Stimulated activated CD8-positive, alpha-beta memory T cell treated with anti-CD3 and anti-CD28 coated beads, Interleukin-2, amount 100 ng/mL, for 48 hours (primary cell): ENCODE results near the gene CLIC6.

Experiments used
- DNase-seq, 2 donors: peaks; one replicate each; pipeline ENCODE4 v3.0.0-alpha.2; 2020; ENCODE audit warnings: low read depth in 2 of 2

The CLIC6 gene

DNA sequence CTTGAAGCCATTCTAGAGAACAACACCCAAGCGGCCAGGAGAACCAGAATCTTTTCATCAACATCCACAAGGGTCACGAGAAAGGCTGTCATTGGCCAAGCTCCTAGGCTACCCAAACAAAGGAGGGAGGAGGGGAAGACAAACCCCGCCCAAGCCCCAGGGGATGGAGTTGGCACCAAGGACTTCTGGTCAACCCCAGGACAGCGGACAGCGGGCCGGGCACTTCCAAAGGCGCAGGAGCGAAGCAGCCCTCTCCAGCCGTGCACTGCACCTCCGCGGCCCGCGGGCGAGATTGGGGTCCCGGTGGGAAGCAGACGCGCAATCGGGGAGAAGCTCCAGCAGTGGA lies at the start of gene CLIC6:
TSS of gene CLIC6 (plus strand) at position 192 of the 346 bp plus-strand sequence. CDS start 395 bp downstream, outside the sequence.
- no peak for DNase-seq

DNA sequence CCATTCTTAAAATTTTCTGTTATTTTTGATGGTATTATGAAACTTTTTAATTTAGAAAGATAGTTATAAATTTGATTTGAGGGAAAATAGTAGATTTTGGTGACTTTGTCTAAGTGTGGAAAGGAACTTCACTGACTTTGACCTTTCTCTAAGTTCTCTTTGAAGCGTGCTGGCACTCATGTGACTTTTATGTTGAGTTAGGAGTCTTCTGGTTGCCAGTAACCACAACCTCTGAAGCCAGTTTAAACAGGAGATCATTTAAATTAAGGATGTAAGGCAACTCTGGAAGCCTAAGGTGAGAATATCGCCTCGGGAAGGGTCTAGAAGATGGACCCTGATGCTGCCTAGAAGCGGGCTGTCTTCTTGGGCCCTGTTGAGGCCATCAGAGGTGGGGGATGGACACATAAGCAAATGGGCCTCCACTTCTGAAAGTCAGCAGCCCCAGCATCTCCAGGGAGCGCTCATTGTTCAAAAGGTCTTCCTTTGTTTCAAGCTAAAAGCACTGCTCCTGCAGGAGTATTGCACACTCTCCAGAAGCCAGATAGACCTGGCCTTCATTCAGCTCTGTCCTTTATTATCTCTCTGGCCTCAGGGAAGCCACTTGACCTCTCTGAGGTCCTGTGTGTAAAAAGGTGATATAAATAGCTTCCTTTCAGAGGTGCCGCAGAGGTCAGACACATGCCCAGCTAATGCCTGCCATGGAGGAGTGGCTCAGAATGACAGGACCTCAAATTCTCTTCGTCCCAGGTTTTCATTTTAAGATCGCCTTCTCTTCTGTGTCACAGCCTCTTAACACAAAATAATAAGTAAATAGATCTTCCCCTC lies 48.7 kb upstream of the CLIC6 start:
- DNase-seq, result no peak

DNA sequence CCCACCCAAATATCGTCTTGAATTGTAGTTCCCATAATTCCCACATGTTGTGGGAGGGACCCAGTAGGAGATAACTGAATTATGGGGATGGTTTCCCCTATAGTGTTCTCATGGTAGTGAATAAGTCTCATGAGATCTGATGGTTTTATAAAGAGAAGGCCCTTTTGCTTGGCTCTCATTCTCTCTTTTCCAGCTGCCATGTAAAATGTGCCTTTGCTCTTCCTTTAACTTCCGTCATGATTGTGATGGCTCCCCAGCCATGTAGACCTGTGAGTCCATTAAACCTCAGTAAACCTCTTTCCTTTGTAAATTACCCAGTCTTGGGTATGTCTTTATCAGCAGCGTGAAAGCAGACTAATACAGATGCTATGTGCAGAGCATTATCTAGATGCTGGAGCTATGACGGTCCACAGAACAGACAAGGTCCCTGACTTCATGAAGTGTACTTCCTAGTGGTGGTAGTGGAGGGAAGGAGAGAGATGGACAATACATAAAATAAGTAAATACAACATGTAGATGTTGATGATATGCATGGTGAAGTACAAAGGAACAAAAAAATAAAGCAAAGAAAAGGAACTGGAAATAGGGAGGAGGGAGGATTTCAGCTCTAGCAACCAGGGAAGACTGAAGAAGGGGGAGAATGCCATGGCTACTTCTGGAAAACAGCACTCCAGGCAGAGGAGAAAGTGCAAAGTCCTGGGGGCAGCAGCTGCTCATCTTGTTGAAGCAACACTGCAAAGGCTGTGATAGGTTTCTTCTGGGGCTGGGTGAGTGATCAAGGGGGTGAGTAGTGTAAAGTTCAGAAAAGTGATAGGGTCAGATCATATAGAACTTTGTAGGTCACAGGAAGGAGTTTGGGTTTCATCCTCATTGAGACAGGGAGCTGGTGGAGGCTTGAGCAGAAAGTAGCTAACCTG lies 47.1 kb upstream of the CLIC6 start:
- no peak for DNase-seq

DNA sequence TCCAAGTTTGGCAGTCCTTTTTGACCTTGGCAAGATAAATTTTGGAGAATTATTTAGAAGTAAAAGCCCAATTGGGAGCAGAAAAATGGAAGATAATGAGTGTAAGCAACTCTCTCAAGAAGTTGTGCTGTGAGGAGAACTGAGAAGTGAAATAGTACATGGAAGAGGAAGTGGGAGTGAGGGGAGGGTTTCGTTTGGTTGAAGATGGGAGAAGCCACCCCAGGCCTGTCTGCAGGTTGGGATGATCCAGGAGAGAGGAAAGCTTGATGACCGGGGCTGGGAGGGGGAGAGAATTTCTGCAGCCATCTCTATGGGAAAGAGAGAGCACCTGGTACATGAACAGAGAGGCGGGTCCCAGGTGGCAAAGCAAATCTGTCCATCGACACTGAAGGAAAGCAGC lies 45.3 kb upstream of the CLIC6 start:
- no peak for DNase-seq

DNA sequence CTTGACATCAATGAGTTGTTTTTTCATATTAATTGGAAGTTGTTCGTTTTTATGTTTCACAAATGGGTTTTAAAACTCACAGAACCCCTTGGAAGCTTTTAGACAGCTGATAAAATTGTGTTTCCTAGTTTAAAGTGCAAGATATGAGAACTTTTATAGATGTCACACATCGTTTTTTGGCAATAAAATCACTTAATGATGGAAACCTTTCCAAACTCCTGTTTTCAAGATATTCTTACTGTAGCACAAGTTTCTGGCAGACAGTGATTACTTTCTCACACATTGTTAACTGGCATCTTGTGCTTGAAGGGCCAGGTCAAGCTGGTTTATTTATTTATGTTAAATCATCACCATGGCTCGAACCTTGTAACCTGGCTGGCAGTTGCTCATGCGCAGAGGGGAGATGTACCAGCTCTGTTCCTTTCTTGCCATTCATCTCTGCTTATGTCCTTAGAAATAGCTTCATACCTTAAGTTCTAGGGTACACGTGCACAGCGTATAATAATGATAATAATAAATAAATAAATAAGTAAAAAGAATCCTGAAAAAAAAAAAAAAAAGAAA lies 43.7 kb upstream of the CLIC6 start:
- DNase-seq, result no peak

DNA sequence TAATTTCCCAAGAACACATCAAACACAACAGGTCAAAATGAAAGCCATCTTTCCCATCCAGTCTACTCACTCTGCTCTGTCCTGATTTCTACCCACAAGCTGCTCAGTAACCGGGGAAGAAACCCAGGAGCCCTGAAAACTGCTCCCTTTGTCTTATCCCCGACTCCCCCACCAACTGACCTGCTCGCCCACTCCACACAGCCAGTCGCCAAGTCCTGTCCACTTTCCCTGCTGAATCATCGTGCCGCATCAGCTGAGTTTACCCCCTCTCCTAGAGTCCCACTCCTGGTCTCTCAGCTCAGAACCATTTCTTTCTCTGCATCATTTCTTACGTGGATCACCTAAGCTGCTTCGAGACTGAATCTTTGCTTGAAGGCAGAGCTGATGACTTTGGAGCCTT lies 42.7 kb upstream of the CLIC6 start:
- DNase-seq, result no peak

DNA sequence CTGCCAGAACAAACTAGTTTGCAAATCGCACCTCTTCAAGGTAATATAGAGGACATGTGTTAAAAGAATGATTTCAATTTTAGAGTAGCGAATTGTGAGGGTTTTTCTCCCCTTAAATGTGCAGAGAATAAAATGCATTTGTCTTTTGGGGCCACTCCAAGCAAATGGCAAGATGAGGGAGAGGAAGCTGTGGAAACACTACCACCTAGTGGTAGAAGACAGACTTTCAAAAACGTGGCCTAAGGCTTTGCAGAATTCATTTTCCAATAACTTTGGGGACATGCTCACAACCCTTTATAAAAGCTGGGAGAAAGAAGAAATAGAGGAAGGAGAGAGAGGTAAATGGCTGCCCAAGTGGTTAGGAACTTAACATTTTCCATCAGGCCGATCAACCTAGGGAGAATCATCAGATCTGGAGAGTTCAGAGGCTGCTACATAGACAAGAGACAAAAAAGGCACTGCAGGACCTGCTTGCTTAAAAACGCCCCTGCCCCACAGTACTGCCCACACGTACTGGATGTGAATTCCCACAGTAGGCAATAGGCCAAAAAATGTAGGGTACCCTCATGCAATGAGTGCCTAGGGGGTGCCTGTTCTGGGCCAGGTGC lies 38.2 kb upstream of the CLIC6 start:
- DNase-seq, result no peak

DNA sequence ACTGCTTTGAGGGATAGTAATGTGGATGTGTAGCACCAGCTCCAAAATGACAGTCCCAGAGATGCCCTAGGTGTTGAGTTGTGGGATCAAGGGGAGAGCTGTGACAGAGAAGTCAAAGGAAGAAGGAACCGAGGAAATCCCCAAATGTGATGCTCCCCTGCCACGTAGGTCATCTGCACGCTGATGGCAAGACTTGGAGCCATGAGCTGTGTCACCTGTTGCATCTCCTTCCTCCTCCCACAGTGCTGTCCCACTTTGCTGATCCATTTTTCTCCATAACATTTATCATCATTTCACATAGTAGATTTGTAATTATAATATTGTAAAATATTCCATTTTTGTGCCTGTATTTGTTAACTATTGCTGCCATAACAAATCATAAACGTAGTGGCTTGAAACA lies 36.3 kb upstream of the CLIC6 start:
- DNase-seq, result no peak

DNA sequence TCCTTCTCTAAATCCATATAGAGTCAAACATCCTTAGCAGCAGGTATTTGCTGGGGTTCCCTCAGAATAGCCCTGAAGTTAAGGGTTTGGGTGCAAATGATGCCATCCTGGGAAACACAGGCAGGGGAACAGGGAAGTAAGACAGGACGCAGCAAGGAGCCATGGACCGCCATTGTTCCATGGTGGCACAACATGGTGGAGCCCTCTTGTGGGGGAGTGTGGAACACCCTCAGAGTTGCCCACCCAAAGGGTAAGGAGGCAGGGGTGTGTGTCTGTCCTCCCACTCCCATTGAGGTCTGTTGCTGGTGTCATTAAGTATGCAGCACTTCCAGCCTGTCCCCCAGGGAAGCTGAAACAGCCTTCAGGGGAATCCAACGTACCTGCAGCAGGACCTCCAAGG lies 33.5 kb upstream of the CLIC6 start:
- DNase-seq, result no peak

DNA sequence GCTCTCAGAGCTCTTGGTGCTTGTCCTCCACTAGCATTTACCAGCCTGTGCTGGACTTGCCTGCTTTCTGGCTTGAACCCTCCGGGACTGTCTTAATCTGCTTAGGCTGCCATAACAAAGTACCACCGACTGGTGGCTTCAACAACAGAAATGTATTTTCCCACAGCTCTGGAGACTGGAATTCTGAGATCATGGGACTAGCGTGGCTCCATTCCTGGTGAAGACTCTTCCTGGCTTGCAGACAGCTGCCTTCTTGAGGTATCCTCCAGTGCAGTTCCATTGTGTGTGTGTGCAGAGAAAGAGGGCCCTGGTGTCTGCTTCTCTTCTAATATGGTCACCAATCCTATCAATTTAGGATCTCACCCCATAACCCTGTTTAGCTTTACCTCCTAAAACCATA lies 31.8 kb upstream of the CLIC6 start:
- DNase-seq, result no peak

DNA sequence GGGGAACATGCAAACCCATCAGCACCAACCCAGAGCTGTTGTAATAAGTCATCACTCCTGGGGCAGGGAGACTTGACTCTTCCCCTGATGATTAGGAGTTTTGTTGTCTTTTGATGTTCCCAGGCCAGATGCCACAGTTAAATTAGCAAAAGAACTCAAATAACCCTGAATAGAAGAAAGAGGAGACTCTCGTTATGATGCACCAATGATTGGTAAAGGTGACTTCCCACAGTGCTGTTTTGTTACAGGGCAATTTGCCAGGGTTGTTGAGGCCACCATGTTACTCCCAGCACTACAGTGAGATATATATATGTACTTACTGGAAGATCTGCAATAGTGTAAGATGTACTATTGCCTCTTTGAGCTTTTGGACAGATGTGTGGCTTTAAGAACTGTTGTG lies 29.5 kb upstream of the CLIC6 start:
- DNase-seq, result no peak

DNA sequence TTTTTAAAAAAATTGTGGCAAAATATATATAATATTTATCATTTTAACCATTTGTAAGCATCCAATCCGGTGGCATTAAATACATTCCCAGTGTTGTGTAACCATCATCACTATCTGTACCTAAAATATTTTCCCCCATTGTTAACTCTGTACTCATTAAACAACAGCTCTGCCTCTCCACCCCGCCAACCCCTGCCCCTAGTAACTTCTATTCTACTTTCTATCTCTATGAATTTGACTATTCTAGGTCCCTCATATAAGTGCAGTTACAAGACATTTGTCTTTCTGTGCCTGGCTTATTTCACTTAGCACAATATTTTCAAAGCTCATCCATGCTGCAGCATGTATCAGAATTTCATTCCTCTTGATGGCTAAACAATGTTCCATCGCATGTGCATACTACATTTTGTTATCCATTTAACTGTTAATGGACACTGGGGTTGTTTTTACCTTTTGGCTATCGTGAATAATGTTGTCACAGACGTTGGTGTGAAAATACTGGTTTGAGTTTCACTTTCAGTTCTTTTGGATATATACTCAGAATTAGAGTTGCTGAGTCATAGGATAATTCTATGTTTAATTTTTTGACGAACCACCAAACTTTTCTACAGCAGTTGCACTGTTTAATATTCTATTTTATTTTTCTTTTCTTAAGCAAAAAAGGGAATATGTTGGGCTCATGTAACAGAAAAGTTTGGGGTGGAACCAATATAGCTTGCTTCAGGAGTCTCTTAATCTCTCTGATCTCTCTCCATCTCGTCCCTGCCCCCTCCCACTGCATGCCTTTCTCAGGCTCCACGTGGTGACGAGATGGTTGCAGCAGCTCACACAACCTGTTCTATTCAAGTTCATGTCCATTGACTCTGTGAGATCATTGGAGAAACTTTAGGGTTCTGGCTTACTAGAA lies 28.7 kb upstream of the CLIC6 start:
- peak in 1 of 2 donors; percentile 26 for DNase-seq

DNA sequence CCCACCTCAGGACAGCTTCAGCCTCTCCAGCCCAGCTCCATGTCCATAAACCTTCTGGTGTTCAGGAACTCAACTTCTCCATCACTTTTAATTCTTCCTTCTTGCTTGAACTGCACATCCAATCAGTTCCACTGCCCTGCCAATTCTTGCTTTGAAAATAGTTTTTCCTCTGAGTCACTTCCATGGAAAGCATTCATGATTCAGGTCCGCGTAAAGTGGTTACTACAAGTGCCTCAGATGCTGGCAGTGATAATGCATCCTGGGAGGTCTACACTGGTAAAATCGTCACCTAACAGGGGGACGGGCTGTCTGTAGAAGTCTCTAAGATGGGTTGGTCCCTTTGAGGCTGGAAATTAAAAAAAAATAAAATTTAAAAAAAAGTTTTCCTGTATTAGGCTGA lies 27.9 kb upstream of the CLIC6 start:
- DNase-seq, result no peak

DNA sequence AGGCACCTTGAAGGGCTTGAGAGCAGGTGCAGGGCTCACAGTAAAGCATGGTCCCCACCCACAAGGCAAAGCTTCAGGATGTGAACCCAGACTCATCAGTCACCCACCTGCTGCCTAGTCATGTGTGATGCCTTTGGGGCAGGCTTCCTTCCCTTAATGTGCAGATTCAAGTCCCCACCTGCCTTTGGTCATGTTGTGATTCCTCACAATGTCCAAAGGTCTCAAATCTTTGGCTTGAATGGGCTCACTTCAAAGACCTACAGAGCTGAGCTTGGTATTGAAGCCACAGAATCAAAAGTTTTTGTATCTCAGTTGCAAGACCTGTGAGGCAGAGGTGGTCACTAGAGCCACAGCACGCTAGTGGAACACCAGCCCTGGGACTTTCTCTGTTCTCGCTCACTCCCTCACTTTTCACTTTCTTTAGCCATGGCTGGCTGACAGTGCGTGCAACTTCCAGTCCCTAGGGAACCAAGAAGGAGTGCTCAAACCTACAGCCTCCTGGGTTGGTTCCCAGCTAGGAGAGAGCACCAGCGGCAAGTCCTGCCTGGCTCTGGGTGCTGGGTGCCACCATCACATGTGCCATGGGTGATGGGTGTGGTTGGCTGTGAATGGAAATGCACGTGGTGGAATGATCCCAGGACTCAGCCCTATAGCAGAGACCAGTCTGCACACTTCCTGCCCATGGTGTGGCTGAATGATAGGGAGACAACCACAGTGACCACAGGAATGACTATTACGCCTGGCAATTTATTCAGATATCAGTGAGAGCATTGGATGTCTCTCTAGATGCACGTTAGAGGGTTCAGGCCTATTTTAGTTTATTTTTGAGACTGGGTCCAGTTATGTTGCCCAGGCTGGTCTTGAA lies 26.4 kb upstream of the CLIC6 start:
- no peak for DNase-seq

DNA sequence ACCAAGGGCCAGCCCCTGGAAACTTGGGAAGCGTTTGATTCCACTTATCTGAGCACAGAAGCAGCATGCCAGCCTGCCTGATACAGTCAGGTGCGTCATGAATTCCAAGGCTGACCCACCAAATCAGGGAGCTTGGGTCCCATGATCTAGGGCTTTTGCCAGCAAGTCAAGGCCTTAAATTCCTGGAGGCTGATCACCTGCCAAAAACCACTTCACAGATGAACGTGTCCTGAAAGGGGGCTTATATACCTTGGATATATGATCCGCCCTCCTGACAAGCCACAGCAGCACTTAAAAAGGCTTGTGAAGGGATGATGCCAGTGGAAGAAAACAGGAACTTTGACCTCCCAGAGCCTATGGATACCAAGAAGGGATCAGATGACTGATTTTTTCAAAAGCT lies 24.0 kb upstream of the CLIC6 start:
- DNase-seq, result no peak

DNA sequence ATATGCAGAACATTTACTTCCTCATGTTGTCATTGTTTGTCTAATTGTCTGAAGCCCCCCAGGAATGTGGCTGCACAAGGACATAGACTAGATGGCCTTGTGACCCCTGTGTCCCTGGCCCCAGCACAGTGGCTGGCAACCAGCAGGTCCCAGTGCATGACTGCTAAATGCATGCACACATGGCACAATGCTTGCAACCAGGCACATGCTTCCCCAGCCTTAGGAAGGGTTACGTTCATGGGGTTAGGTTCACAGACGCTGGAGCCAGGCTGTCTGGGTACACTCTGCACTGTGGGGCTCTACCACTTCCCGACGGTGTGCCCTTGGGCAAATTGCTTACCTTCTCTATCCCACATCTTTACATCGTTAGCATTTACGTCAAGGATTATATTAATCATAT lies 21.2 kb upstream of the CLIC6 start:
- no peak for DNase-seq

DNA sequence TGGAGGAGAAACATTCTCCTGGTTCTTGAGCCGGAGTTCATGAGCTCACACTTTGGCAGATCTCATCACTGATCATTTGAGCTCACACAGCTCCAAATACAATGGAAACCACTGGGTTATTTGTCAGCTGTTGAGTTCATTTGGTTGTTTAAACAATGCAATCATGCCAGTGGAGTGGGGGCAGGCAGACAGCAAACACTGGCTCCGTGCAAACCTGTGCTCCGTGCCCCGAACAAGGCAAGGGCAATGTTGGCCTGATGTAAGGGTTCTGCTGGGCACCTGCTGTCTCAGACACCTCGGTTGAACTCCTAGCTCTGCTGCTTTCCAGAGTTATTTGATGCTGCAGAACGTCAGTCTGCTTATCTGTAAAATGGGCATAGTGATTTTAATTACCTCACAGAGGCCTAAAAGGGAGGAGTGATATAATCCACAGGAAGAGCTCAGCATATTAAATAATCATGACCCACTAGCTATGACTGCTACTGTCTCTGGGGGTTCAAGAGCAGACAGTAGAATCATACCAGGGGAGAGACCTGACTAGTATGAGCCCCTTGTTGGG lies 20.0 kb upstream of the CLIC6 start:
- no peak for DNase-seq

DNA sequence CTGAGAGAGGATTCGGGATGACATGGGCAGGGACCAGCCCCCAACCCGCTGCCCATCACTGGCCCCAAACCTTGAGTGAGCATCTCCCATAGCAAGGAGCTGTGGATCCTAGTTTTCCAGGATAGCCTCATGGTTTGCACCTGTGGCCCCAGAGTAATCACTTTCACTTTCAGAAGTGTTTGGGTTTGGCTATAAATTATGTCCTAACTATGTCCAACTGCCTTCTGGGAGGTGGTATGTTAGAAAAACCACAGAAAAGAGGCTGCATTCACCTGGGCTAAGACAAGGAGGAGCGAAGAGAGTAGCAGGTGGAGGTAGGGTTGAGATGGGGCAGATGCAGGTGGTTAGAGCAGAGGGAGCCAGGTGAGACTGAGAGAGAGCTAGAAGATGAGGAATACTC lies 19.4 kb upstream of the CLIC6 start:
- no peak for DNase-seq

DNA sequence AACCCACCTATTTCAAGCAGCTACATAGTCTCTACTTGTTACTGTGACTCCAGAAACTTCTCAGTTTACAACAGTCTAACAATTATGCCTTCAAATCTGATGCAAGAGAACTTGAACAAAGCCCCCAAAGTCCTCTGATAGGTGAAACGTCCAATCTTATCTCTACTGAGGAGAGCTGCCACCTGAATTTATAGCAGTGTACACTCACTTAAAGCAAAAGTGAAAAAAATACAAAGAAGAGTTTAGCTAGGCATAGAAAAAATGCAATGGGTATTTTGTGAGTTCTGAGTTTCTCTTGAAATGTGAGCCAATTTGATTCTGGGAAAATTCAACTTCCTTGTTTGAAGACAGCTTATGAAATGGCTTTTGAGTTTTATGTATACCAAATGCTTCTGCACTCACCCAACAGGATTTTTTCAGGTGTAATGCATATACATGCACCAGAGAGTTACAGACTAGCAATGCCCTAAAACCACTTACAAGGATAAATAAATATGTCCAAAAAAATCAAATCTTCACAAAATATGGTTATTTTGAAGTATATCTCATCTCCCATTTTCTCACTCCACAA lies 17.8 kb upstream of the CLIC6 start:
- DNase-seq, result no peak

DNA sequence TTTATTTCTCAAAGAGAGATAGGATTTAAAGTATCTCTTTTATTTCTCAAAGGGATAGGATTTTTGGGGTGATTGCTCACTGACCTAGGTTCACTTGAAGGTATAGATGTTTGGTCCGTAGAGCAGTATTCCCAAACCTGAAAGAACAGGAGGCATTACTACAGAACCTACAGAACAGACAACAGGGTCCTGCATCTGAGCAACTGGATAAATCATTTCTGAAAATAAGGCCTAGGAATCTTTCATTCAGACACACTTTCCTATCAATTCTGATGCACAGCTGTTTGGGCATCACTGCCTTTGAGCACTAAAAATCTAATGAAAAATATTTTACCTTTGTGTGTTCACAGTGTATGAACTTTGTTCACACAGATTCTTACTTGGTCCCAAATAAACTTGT lies 17.2 kb upstream of the CLIC6 start:
- DNase-seq, result no peak
